Measurements from ENCODE around the gene LILRB1. TPM values are rescaled to one million over a fixed set of nuclear protein-coding genes. Genes with fewer than 3 reads are reported as not detected.

Gene LILRB1
- total RNA-seq, 1 donor from 2014 or later = not detected

GRCh38 chr19:54660306-54660705, 30.0 kb downstream of the LILRB1 start:
- H3K4me1 Mint-ChIP-seq (ENCODE audit: low read depth, unreplicated experiment) = no peaks in the 10 kb centered on the region
- H3K4me3 Mint-ChIP-seq (ENCODE audit: unreplicated experiment) = no peak overlapping the region
- H4K20me1 ChIP-seq (ENCODE audit: insufficient read depth, low read length) = no peaks in the 10 kb centered on the region
- FAIRE-seq = no peak
- H2AFZ ChIP-seq (ENCODE audit: low read depth, low read length) = no peak overlapping the region
- peaks cover 7% of the 10 kb centered on the region for H3K9me3 ChIP-seq (ENCODE audit: insufficient read depth, low read depth, low read length)
- TF ChIP-seq EZH2 (IDR thresholded peaks at IDR 0.05; ENCODE audit: insufficient read depth, low read length) (no peak), CTCF (IDR thresholded peaks at IDR 0.05; ENCODE audit: insufficient read depth, low read depth, low read length) (no peak)
- no peaks in the 10 kb centered on the region for H3K79me2 ChIP-seq (ENCODE audit: insufficient read depth, low read length)
- no peak overlapping the region for H3K4me2 ChIP-seq (ENCODE audit: low read length)
- DNase-seq (ENCODE audit: low read depth) = no peak
- no peaks in the 10 kb centered on the region for H3K36me3 Mint-ChIP-seq (ENCODE audit: low read depth, unreplicated experiment)
- H3K27ac Mint-ChIP-seq (ENCODE audit: unreplicated experiment) = no peak overlapping the region
- H3K4me1 ChIP-seq (ENCODE audit: insufficient read depth, low read length) = no peaks in the 10 kb centered on the region
- no peak overlapping the region for H3K27ac ChIP-seq (ENCODE audit: low read depth, low read length)
- H3K36me3 ChIP-seq (ENCODE audit: insufficient read depth, low read length) = no peaks in the 10 kb centered on the region
- peaks cover 21% of the 10 kb centered on the region for H3K9me3 Mint-ChIP-seq (ENCODE audit: unreplicated experiment)
- H3K4me3 ChIP-seq (ENCODE audit: insufficient read depth, low read depth, low read length) = no peak overlapping the region
- no peaks in the 10 kb centered on the region for H3K27me3 Mint-ChIP-seq (ENCODE audit: low read depth, unreplicated experiment)
- no peak overlapping the region for H3K9ac ChIP-seq (ENCODE audit: low read length)
- H3K27me3 ChIP-seq (ENCODE audit: insufficient read depth, low read length) = no peaks in the 10 kb centered on the region

GRCh38 chr19:54660964-54661363, 30.7 kb downstream of the LILRB1 start:
- FAIRE-seq (no peak), DNase-seq (ENCODE audit: low read depth) (no peak)
- Histone ChIP-seq H3K79me2 (ENCODE audit: insufficient read depth, low read length) (no peaks in the 10 kb centered on the region), H3K27me3 (ENCODE audit: insufficient read depth, low read length) (no peaks in the 10 kb centered on the region), H3K4me3 (ENCODE audit: insufficient read depth, low read depth, low read length) (no peak overlapping the region), H4K20me1 (ENCODE audit: insufficient read depth, low read length) (no peaks in the 10 kb centered on the region), H3K27ac (ENCODE audit: low read depth, low read length) (no peak overlapping the region), H3K9me3 (ENCODE audit: insufficient read depth, low read depth, low read length) (peaks cover 9% of the 10 kb centered on the region), H3K4me1 (ENCODE audit: insufficient read depth, low read length) (no peaks in the 10 kb centered on the region), H3K9ac (ENCODE audit: low read length) (no peak overlapping the region), H3K4me2 (ENCODE audit: low read length) (no peak overlapping the region), H2AFZ (ENCODE audit: low read depth, low read length) (no peak overlapping the region), H3K36me3 (ENCODE audit: insufficient read depth, low read length) (no peaks in the 10 kb centered on the region)
- H3K9me3 Mint-ChIP-seq (ENCODE audit: unreplicated experiment) = peaks cover 21% of the 10 kb centered on the region
- H3K27me3 Mint-ChIP-seq (ENCODE audit: low read depth, unreplicated experiment) = no peaks in the 10 kb centered on the region
- H3K27ac Mint-ChIP-seq (ENCODE audit: unreplicated experiment) = no peak overlapping the region
- H3K4me3 Mint-ChIP-seq (ENCODE audit: unreplicated experiment) = no peak overlapping the region
- TF ChIP-seq CTCF (IDR thresholded peaks at IDR 0.05; ENCODE audit: insufficient read depth, low read depth, low read length) (no peak), EZH2 (IDR thresholded peaks at IDR 0.05; ENCODE audit: insufficient read depth, low read length) (no peak)
- no peaks in the 10 kb centered on the region for H3K36me3 Mint-ChIP-seq (ENCODE audit: low read depth, unreplicated experiment)
- no peaks in the 10 kb centered on the region for H3K4me1 Mint-ChIP-seq (ENCODE audit: low read depth, unreplicated experiment)

- Histone ChIP-seq H4K20me1 (ENCODE audit: insufficient read depth, low read length) (no peaks in the 10 kb centered on the region), H3K9ac (ENCODE audit: low read length) (no peak overlapping the region), H3K27ac (ENCODE audit: low read depth, low read length) (no peak overlapping the region), H2AFZ (ENCODE audit: low read depth, low read length) (no peak overlapping the region), H3K4me2 (ENCODE audit: low read length) (no peak overlapping the region), H3K36me3 (ENCODE audit: insufficient read depth, low read length) (no peaks in the 10 kb centered on the region), H3K9me3 (ENCODE audit: insufficient read depth, low read depth, low read length) (peaks cover 9% of the 10 kb centered on the region), H3K4me1 (ENCODE audit: insufficient read depth, low read length) (no peaks in the 10 kb centered on the region), H3K79me2 (ENCODE audit: insufficient read depth, low read length) (no peaks in the 10 kb centered on the region), H3K27me3 (ENCODE audit: insufficient read depth, low read length) (no peaks in the 10 kb centered on the region), H3K4me3 (ENCODE audit: insufficient read depth, low read depth, low read length) (no peak overlapping the region)
- DNase-seq (ENCODE audit: low read depth) = no peak
- Mint-ChIP-seq H3K27ac (ENCODE audit: unreplicated experiment) (no peak overlapping the region), H3K4me3 (ENCODE audit: unreplicated experiment) (no peak overlapping the region), H3K36me3 (ENCODE audit: low read depth, unreplicated experiment) (no peaks in the 10 kb centered on the region), H3K4me1 (ENCODE audit: low read depth, unreplicated experiment) (no peaks in the 10 kb centered on the region), H3K9me3 (ENCODE audit: unreplicated experiment) (peaks cover 23% of the 10 kb centered on the region), H3K27me3 (ENCODE audit: low read depth, unreplicated experiment) (no peaks in the 10 kb centered on the region)
- TF ChIP-seq EZH2 (IDR thresholded peaks at IDR 0.05; ENCODE audit: insufficient read depth, low read length) (no peak), CTCF (IDR thresholded peaks at IDR 0.05; ENCODE audit: insufficient read depth, low read depth, low read length) (no peak)
- FAIRE-seq = no peak
These were observed 31.7 kb downstream of the LILRB1 start for GRCh38 chr19:54661846-54662481.

Data from astrocyte (in vitro differentiated cells and primary cell).